Esophagus muscularis mucosa (tissue), 4 donors: ENCODE results near the gene CDRT4.

Experiments
- EP300 ChIP-seq: sonication (generic); formaldehyde crosslinking; IDR thresholded peaks from one replicate; pipeline ENCODE4 v1.6.1; 2017; ENCODE audit warnings: antibody characterized with exemption
- POLR2A ChIP-seq: fragments of 450-650 bp; IDR thresholded peaks from one replicate; pipeline ENCODE4 v1.6.1; 2017; ENCODE audit warnings: antibody characterized with exemption, moderate library complexity, mild to moderate bottlenecking, low read depth
- POLR2AphosphoS5 ChIP-seq, 2 donors: sonication (generic); formaldehyde crosslinking; IDR thresholded peaks; one replicate each; pipeline ENCODE4 v1.6.1; 2017; ENCODE audit warnings: antibody characterized with exemption in 2 of 2
- TF ChIP-seq, protein P1 (sequence below), 3 experiments: fragments of 200-600 bp in 2 of 3; fragments of 450-650 bp in 1 of 3; sonication (generic) in 2 of 3; IDR thresholded peaks; one replicate each; pipeline ENCODE4 v1.5.1; 2017 to 2019; ENCODE audit warnings: antibody characterized with exemption in 3 of 3, mild to moderate bottlenecking in 2 of 3, moderate library complexity in 1 of 3

DNA sequence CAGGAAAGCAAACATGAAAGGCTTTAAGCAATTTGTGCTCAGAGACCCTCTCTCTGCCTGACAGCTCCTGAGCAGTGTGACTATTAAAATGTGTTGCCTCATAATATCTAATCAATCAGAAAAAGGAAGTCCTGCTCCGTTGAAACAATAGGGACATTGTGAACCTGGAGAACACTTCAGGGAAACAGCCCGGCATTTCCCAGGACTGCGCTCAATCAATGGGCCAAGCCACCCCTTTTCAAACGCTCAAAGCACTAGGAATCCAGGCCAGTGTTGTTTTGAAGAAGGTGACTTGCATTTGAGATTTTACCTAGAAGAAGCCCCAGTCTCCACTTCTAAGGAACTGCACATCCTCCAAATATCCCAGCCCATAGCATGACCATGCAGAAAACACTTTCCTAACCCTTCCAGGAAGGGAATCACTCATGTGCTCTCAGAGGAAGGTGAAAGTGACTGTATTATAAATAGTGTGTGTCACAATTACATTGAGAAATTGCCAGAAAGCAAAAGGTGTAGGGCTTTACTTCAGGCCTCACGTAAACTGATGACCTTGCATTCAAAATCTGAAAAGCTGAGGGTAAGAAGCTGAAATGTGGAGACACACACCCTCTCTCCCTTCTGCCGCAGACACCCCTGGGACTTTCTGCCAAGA, 19.4 kb downstream of the CDRT4 start:
- TF ChIP-seq, protein P1, sequence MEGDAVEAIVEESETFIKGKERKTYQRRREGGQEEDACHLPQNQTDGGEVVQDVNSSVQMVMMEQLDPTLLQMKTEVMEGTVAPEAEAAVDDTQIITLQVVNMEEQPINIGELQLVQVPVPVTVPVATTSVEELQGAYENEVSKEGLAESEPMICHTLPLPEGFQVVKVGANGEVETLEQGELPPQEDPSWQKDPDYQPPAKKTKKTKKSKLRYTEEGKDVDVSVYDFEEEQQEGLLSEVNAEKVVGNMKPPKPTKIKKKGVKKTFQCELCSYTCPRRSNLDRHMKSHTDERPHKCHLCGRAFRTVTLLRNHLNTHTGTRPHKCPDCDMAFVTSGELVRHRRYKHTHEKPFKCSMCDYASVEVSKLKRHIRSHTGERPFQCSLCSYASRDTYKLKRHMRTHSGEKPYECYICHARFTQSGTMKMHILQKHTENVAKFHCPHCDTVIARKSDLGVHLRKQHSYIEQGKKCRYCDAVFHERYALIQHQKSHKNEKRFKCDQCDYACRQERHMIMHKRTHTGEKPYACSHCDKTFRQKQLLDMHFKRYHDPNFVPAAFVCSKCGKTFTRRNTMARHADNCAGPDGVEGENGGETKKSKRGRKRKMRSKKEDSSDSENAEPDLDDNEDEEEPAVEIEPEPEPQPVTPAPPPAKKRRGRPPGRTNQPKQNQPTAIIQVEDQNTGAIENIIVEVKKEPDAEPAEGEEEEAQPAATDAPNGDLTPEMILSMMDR (IDR thresholded peaks at IDR 0.05): no peak
- TF ChIP-seq POLR2AphosphoS5 (IDR thresholded peaks at IDR 0.05): peak in 1 of 2 donors; percentile 32
- no peak for TF ChIP-seq EP300
- TF ChIP-seq POLR2A: no peak
